Esophagus (tissue), 2 donors: ENCODE measurements around the gene RDH5. TPM values are rescaled to one million over a fixed set of nuclear protein-coding genes. Genes with fewer than 3 reads are reported as not detected.

Source experiments
- H3K27ac ChIP-seq, 2 donors: one replicate each; pipeline ENCODE4 v1.5.1; 2013; ENCODE audit warnings: low read depth in 2 of 2, mild to moderate bottlenecking in 2 of 2, inconsistent platforms in 1 of 2, low read length in 1 of 2, moderate library complexity in 1 of 2
- H3K27me3 ChIP-seq, 2 donors: one replicate each; pipeline ENCODE4 v1.6.1; 2013; ENCODE audit warnings: low read length in 2 of 2, control low read depth in 1 of 2, mild to moderate bottlenecking in 1 of 2; ENCODE audit not compliant: insufficient read depth in 2 of 2, control insufficient read depth in 1 of 2
- H3K36me3 ChIP-seq, 2 donors: one replicate each; pipeline ENCODE4 v1.6.1; 2013; ENCODE audit warnings: low read length in 1 of 2; ENCODE audit not compliant: control insufficient read depth in 2 of 2, insufficient read depth in 2 of 2
- H3K4me1 ChIP-seq, 2 donors: one replicate each; pipeline ENCODE4 v1.6.1; 2013; ENCODE audit warnings: low read length in 1 of 2; ENCODE audit not compliant: control insufficient read depth in 2 of 2, insufficient read depth in 2 of 2
- H3K4me3 ChIP-seq, 2 donors: one replicate each; pipeline ENCODE4 v1.5.1; 2013; ENCODE audit warnings: low read length in 2 of 2, mild to moderate bottlenecking in 2 of 2, low read depth in 1 of 2, moderate library complexity in 1 of 2
- H3K9me3 ChIP-seq, 2 donors: one replicate each; pipeline ENCODE4 v1.6.1; 2013; ENCODE audit warnings: mild to moderate bottlenecking in 2 of 2, low read depth in 1 of 2, low read length in 1 of 2, moderate library complexity in 1 of 2; ENCODE audit not compliant: control insufficient read depth in 2 of 2, insufficient read depth in 1 of 2
- WGBS, 2 donors: extraction: QIAGEN DNeasy Blood & Tissue Kit; methylation state at CpG; one replicate each; pipeline ENCODE4 v1.1.7; 2013; 5-methylcytosine and 5-hydroxymethylcytosine counted together
- polyA plus RNA-seq, 2 donors: library from polyadenylated mRNA; stranded (reverse); fragments of 200-250 nt; gene quantifications; one replicate each; pipeline ENCODE4 v1.2.3, GENCODE V29; 2013
- donor health status: healthy with polysubstance abuse.
- donor health status: Bipolar disorder and iron deficiency.

The RDH5 gene
- polyA plus RNA-seq, 2 donors = 3.3 to 12.7 TPM

GRCh38 chr12:55742719-55743405 is 22.7 kb downstream of the RDH5 start, which contains the start of gene GDF11:
Gene GDF11, plus strand, starts transcription at chr12:55743122. Its CDS starts 195 bp downstream, at chr12:55743317.
- Histone ChIP-seq H3K27ac (peak within 1 kb of the TSS; percentile 48 to 51), H3K36me3 (no peaks in the 10 kb centered on the region)
- whole genome bisulfite sequencing, 2 donors = 0 to 1% methylated on average over 20 to 43 of the region's 53 CpGs

GRCh38 chr12:55743406-55744339 is 23.5 kb downstream of the RDH5 start:
- WGBS, 2 donors = 1% methylated on average over 73 of the region's 73 CpGs
- peak overlapping the region; percentile 48 to 51 for H3K27ac ChIP-seq
- H3K36me3 ChIP-seq = no peaks in the 10 kb centered on the region
- no peaks in the 10 kb centered on the region for H3K27me3 ChIP-seq
- H3K4me1 ChIP-seq = peaks cover 2 to 10% of the 10 kb centered on the region in 2 donors
- no peaks in the 10 kb centered on the region for H3K9me3 ChIP-seq
- peak overlapping the region; percentile 53 to 56 for H3K4me3 ChIP-seq

More at GRCh38 chr12:55742719-55743405, 22.7 kb downstream of the RDH5 start, which contains the start of gene GDF11:
- peak within 1 kb of the TSS; percentile 53 to 56 for H3K4me3 ChIP-seq
- peaks cover 2 to 10% of the 10 kb centered on the region in 2 donors for H3K4me1 ChIP-seq
- H3K9me3 ChIP-seq = no peaks in the 10 kb centered on the region
- H3K27me3 ChIP-seq = no peaks in the 10 kb centered on the region

- H3K4me1 ChIP-seq = peaks cover 2 to 10% of the 10 kb centered on the region in 2 donors
- H3K27me3 ChIP-seq = no peaks in the 10 kb centered on the region
- H3K4me3 ChIP-seq = peak overlapping the region in 1 of 2 donors; percentile 56
- no peaks in the 10 kb centered on the region for H3K36me3 ChIP-seq
- H3K9me3 ChIP-seq = no peaks in the 10 kb centered on the region
- H3K27ac ChIP-seq = no peak overlapping the region
- 29% methylated on average over 11 of the region's 11 CpGs for WGBS, 2 donors
Observed at GRCh38 chr12:55744340-55745030, 24.3 kb downstream of the RDH5 start.

- no peaks in the 10 kb centered on the region for H3K27me3 ChIP-seq
- WGBS, 2 donors = 27 to 30% methylated on average over 13 of the region's 13 CpGs
- peaks cover 2 to 10% of the 10 kb centered on the region in 2 donors for H3K4me1 ChIP-seq
- no peaks in the 10 kb centered on the region for H3K9me3 ChIP-seq
- no peaks in the 10 kb centered on the region for H3K36me3 ChIP-seq
- H3K4me3 ChIP-seq = no peak overlapping the region
- peak overlapping the region in 1 of 2 donors; percentile 63 for H3K27ac ChIP-seq
Observed at GRCh38 chr12:55745361-55746173, 25.4 kb downstream of the RDH5 start.

GRCh38 chr12:55746174-55746912 is 26.1 kb downstream of the RDH5 start:
- no peak overlapping the region for H3K27ac ChIP-seq
- H3K36me3 ChIP-seq = peaks cover 0 to 2% of the 10 kb centered on the region in 2 donors

GRCh38 chr12:55746913-55747231 is 26.7 kb downstream of the RDH5 start:
- Histone ChIP-seq H3K27me3 (no peaks in the 10 kb centered on the region), H3K4me1 (peaks cover 2 to 10% of the 10 kb centered on the region in 2 donors), H3K9me3 (no peaks in the 10 kb centered on the region), H3K27ac (no peak overlapping the region), H3K4me3 (no peak overlapping the region), H3K36me3 (peaks cover under 1 to 7% of the 10 kb centered on the region in 2 donors)

More at GRCh38 chr12:55746174-55746912, 26.1 kb downstream of the RDH5 start:
- WGBS, 2 donors = 41 to 46% methylated on average over 3 of the region's 3 CpGs
- Histone ChIP-seq H3K4me3 (no peak overlapping the region), H3K4me1 (peaks cover 2 to 10% of the 10 kb centered on the region in 2 donors), H3K27me3 (no peaks in the 10 kb centered on the region), H3K9me3 (no peaks in the 10 kb centered on the region)

GRCh38 chr12:55748230-55748993 is 28.2 kb downstream of the RDH5 start:
- Histone ChIP-seq H3K4me3 (no peak overlapping the region), H3K27me3 (no peaks in the 10 kb centered on the region), H3K4me1 (peaks cover 2 to 10% of the 10 kb centered on the region in 2 donors), H3K9me3 (no peaks in the 10 kb centered on the region), H3K36me3 (peaks cover 6 to 12% of the 10 kb centered on the region in 2 donors), H3K27ac (no peak overlapping the region)
- WGBS, 2 donors = 88 to 91% methylated on average over 17 to 18 of the region's 18 CpGs

GRCh38 chr12:55755246-55755645 is 35.1 kb downstream of the RDH5 start:
- H3K4me3 ChIP-seq = no peak overlapping the region
- H3K27me3 ChIP-seq = no peaks in the 10 kb centered on the region
- WGBS, 2 donors = 65 to 66% methylated on average over 2 of the region's 2 CpGs
- no peaks in the 10 kb centered on the region for H3K9me3 ChIP-seq
- H3K27ac ChIP-seq = no peak overlapping the region
- peaks cover 12 to 17% of the 10 kb centered on the region in 2 donors for H3K36me3 ChIP-seq
- no peaks in the 10 kb centered on the region for H3K4me1 ChIP-seq
